Measurements from ENCODE around the gene GTPBP10. TPM values are rescaled to one million over a fixed set of nuclear protein-coding genes. Genes with fewer than 3 reads are reported as not detected.
A peak's percentile ranks its signal among the peaks of the same experiment; 100 is the strongest.
"Not testable (repeated sequence)": the region's sequence is repeated elsewhere in the genome, so short reads cannot be mapped to it uniquely, and the experiment has no call there.

The GTPBP10 gene
- total RNA-seq, 2 experiments from 2014 or later = 26.6 to 29.1 TPM

DNA sequence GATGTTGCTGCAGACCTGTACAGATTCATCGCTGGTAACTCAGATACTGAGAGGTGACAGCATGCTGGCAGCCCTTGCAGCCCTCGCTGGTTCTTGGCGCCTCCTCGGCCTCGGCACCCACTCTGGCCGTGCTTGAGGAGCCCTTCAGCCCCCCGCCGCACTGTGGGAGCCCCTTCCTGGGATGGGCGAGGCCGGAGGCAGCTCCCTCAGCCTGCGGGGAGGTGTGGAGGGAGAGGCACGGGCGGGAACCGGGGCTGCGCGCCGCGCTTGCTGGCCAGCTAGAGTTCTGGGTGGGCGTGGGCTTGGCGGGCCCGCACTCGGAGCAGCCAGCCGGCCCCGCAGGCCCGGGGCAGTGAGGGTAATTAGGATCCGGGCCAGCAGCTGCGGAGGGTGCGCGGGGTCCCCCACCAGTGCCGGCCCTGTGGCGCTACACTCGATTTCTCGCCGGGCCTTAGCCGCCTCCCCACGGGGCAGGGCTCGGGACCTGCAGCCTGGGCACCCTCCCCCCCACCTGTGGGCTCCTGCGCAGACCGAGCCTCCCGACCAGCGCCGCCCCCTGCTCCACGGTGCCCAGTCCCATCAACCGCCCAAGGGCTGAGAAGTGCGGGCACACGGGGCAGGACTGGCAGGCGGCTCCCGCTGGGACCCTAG lies 12.2 kb upstream of the GTPBP10 start:
- Mint-ChIP-seq H3K36me3 (no peaks in the 10 kb centered on the region), H3K27ac (no peak overlapping the region), H3K4me3 (no peak overlapping the region), H3K27me3 (peaks cover 8% of the 10 kb centered on the region), H3K9me3 (ENCODE audit: low read depth) (no peaks in the 10 kb centered on the region), H3K4me1 (no peaks in the 10 kb centered on the region)
- CTCF ChIA-PET = no interaction called here
- DNase-seq (no peak), ATAC-seq (no peak)

DNA sequence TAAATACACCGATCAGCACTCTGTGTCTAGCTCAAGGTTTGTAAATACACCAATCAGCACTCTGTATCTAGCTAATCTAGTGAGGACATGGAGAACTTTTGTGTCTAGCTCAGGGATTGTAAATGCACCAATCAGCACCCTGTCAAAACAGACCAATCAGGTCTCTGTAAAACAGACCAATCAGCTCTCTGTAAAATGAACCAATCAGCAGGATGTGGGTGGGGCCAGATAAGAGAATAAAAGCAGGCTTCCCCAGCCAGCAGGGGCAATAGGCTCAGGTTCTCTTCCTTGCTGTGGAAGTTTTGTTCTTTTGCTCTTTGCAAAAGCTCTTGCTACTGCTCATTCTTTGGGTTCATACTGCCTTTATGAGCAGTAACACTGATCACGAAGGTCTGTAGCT lies 11.6 kb upstream of the GTPBP10 start:
- ATAC-seq; CTCF ChIA-PET; H3K27ac Mint-ChIP-seq; H3K27me3 Mint-ChIP-seq; DNase-seq; H3K9me3 Mint-ChIP-seq (ENCODE audit: low read depth); H3K36me3 Mint-ChIP-seq; H3K4me1 Mint-ChIP-seq; H3K4me3 Mint-ChIP-seq: not testable (repeated sequence)

DNA sequence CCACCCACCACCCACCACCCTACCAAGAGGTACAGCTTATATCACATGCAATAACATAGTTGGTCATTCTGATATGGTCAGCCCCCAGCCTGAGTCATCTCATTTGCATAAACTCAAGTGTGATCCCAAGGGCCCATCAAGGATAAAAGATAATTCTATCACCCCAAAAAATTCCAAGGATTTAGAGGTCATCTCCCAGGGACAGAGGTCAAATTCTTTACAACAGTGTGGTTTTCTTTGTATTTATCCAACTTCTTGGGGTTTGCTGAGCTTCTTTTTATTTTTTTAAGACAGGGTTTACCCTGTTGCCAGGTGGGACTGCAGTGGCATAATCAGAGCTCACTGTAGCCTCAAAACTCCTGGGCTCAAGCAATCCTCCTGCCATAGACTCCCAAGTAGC lies 9.4 kb upstream of the GTPBP10 start:
- no peak overlapping the region for H3K27ac Mint-ChIP-seq
- CTCF ChIA-PET = interaction anchor here (1.2 kb wide), 1 partner anchor 9 kb away, joined by 5 read pairs; the partner anchor contains the start of gene GTPBP10
- no peak for ATAC-seq
- H3K4me3 Mint-ChIP-seq = no peak overlapping the region
- no peaks in the 10 kb centered on the region for H3K9me3 Mint-ChIP-seq (ENCODE audit: low read depth)
- H3K27me3 Mint-ChIP-seq = peaks cover 5% of the 10 kb centered on the region
- no peaks in the 10 kb centered on the region for H3K36me3 Mint-ChIP-seq
- no peak for DNase-seq
- H3K4me1 Mint-ChIP-seq = no peaks in the 10 kb centered on the region

DNA sequence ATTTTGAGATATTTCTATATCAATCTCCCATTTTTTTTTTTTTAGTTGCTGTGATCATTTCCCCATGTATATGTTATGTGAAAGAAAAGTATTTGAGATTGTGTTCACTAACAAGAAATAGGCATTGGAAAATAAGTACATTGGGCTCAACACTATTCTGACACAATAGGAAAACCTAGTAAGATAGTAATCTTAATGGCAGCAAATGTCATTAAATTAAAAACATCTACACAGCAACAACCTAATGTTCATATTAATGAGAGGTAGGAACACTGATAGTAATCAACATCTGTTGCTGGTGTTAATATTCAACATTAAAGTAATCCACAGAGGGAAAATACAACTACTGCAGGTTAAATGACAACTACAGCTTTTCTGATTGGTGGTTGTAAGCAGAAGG lies 1.5 kb upstream of the GTPBP10 start:
- CTCF ChIA-PET = interaction anchor here (2.3 kb wide), 1 partner anchor 83 kb away, joined by 11 read pairs; no protein-coding TSS in a partner anchor
- Mint-ChIP-seq H3K27ac (no peak overlapping the region), H3K4me3 (peak overlapping the region; percentile 94)

DNA sequence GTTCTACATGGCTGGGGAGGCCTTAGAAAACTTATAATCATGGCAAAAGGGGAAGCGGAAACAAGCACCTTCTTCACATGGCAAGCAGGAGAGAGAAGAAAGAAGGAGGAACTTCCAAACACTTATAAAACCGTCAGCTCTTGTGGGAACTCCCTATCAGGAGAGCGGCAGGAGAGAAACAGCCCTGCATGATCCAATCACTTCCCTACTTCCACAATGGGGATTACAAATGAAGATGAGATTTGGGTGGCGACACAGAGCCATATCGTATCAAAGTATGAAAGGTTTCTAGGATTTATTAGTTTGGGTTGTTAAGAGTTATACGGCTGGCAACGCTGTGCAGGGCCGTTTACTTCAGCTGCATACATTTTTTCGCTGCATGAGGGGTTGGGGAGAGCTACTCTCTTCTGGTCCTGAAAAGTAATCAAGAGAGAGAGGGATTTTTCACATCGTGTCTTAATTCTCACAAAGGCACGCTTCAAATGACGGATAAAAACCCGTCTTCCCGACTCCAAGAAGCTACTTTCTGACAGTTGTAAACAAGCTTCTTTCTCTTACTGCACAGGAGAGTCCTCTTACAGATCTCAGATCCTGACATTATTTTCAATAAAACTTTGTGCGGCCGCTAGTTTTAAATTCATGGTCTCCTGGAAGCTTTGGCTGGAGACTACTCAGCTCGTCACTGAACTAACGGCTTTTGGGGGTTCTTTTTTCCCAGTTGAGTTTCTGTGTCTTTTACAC lies 751 bp upstream of the GTPBP10 start:
- CTCF ChIA-PET = interaction anchor here (0.7 to 2.3 kb wide), 9 partner anchors 8 to 192 kb away, joined by 3 to 11 read pairs (median 3); partner anchors contain the start of genes FAM237B and STEAP1
- H3K27me3 Mint-ChIP-seq = no peaks in the 10 kb centered on the region
- H3K9me3 Mint-ChIP-seq (ENCODE audit: low read depth) = no peaks in the 10 kb centered on the region
- peaks cover 21% of the 10 kb centered on the region for H3K36me3 Mint-ChIP-seq
- DNase-seq (no peak), ATAC-seq (peak; percentile 2)
- peak overlapping the region; percentile 98 for H3K27ac Mint-ChIP-seq
- peak overlapping the region; percentile 94 for H3K4me3 Mint-ChIP-seq
- peaks cover 29% of the 10 kb centered on the region for H3K4me1 Mint-ChIP-seq

More for the DNA sequence above, 1.5 kb upstream of the GTPBP10 start:
- H3K4me1 Mint-ChIP-seq = peaks cover 28% of the 10 kb centered on the region
- DNase-seq = no peak
- H3K27me3 Mint-ChIP-seq = no peaks in the 10 kb centered on the region
- H3K9me3 Mint-ChIP-seq (ENCODE audit: low read depth) = no peaks in the 10 kb centered on the region
- peaks cover 15% of the 10 kb centered on the region for H3K36me3 Mint-ChIP-seq
- no peak for ATAC-seq

DNA sequence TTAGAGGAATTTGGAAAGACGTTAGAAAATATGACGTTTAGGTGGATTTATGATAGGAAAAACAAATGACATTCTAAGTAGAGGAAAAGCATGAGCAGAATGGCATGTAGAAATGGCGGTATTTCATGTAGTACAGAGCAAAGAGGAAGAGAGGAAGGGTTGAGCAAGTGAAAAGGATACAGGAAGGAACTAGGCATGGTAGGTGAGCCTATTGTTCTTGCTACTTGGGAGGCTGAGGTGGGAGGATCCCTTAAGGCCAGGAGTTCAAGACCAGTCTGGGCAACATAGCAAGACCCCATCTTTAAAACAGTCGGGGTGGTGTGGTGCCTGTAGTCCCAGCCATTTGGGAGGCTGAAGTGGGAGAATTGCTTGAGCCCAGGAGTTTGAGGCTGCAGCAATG lies 1.2 kb downstream of the GTPBP10 start:
- DNase-seq = no peak
- Mint-ChIP-seq H3K4me1 (peaks cover 31% of the 10 kb centered on the region), H3K27me3 (no peaks in the 10 kb centered on the region), H3K9me3 (ENCODE audit: low read depth) (no peaks in the 10 kb centered on the region), H3K27ac (peak overlapping the region; percentile 98), H3K36me3 (peaks cover 29% of the 10 kb centered on the region), H3K4me3 (peak overlapping the region; percentile 94)
- no peak for ATAC-seq
- CTCF ChIA-PET = no interaction called here

DNA sequence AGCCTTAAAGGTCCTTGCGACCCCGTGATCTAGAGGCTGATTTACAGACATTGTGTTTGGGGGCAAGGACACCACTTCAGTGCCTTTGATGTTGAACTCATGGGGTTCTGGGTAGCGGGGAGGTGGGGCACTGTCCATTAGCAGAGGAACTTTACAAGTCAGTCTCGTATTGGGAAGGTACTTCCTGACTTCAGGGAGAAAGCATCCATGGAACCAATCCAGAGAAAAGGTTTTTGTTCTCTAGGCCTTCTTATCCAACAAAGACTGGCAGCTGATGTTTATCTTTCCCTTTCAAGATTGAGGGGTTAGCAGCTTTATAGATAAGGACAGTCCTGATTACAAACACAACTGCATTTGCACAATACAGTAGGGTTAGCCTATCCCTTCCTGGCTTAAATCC lies 2.8 kb downstream of the GTPBP10 start:
- peaks cover 31% of the 10 kb centered on the region for H3K4me1 Mint-ChIP-seq
- H3K9me3 Mint-ChIP-seq (ENCODE audit: low read depth) = no peaks in the 10 kb centered on the region
- DNase-seq (no peak), ATAC-seq (no peak)
- H3K27me3 Mint-ChIP-seq = no peaks in the 10 kb centered on the region
- H3K27ac Mint-ChIP-seq = no peak overlapping the region
- no peak overlapping the region for H3K4me3 Mint-ChIP-seq
- CTCF ChIA-PET = no interaction called here
- peaks cover 39% of the 10 kb centered on the region for H3K36me3 Mint-ChIP-seq

DNA sequence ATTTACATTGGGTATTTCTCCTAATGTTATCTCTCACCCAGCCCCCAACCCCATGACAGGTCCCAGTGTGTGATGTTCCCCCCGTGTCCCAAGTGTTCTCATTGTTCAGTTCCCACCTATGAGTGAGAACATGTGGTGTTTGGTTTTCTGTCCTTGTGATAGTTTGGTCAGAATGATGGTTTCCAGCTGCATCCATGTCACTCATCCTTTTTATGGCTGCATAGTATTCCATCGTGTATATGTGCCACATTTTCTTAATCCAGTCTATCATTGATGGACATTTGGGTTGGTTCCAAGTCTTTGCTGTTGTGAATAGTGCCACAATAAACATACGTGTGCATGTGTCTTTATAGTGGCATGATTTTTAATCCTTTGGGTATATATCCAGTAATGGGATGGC lies 3.5 kb downstream of the GTPBP10 start:
- ATAC-seq; H3K27ac Mint-ChIP-seq; H3K27me3 Mint-ChIP-seq; DNase-seq; H3K9me3 Mint-ChIP-seq (ENCODE audit: low read depth); H3K4me3 Mint-ChIP-seq; CTCF ChIA-PET: not testable (repeated sequence)
- H3K36me3 Mint-ChIP-seq = peaks cover 43% of the 10 kb centered on the region
- H3K4me1 Mint-ChIP-seq = peaks cover 30% of the 10 kb centered on the region

DNA sequence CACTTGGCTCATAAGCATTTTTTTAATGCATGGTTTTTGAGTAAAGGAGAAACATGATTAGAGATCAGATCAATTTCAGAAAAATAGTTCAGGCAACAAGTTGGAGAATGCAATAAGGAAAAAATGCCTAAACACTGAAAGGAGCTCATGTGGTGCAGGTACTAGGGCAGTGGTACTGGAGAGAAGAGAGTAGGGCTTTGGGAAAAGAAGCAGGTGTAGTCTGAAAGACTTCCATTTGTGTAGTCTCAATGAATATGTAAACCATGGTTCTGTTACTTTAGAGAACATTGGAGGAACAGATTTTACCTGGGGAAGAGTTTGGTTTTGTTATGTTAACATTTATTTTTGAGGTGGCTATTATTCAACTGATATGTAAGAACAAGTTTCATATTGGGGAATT lies 5.5 kb downstream of the GTPBP10 start:
- Mint-ChIP-seq H3K36me3 (peaks cover 61% of the 10 kb centered on the region), H3K4me1 (peaks cover 15% of the 10 kb centered on the region), H3K4me3 (no peak overlapping the region), H3K27me3 (no peaks in the 10 kb centered on the region), H3K9me3 (ENCODE audit: low read depth) (peaks cover 7% of the 10 kb centered on the region), H3K27ac (no peak overlapping the region)
- no peak for DNase-seq
- CTCF ChIA-PET = no interaction called here
- no peak for ATAC-seq

DNA sequence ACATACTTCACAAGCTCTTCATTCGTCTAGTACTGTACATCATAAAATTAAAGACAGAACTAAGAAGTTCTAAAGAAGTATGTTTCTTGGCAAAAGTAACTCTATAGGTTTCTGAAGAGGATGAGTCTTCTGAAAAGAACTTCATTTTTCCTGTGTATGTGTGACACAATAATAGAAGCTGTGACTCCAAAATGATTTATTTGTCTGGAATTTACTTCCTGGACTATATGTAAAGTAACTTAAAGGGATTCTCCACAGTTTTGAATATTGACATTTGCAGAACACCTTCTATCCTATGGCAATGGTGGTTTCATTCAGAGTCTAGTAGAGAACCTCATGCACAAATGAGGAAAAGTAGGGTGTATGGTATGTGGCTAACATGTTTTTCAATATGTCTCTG lies 36.9 kb downstream of the GTPBP10 start:
- no peak for ATAC-seq
- H3K4me1 Mint-ChIP-seq = no peaks in the 10 kb centered on the region
- CTCF ChIA-PET = no interaction called here

DNA sequence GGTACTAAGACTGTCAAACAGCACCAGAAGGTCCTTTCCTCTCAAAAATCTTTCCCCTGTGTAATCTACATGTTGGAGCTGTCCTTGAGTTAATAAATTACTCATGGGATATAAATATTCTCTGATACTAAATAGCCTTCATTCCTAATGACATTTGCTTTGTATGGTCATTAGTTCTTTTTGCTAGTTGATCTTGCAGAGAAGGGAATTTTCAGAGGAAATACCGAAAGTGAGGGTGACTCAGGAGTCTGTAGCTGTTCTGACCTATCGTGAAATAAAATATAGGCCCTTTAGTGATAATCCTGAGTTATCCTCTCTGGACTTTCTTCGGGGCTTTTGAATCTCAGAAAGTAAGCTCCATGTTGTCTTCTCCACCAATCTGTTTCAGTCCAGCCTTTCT lies 37.3 kb downstream of the GTPBP10 start:
- no peak overlapping the region for H3K27ac Mint-ChIP-seq
- peaks cover 60% of the 10 kb centered on the region for H3K36me3 Mint-ChIP-seq
- H3K4me1 Mint-ChIP-seq = no peaks in the 10 kb centered on the region
- no peak overlapping the region for H3K4me3 Mint-ChIP-seq
- DNase-seq = no peak
- no peaks in the 10 kb centered on the region for H3K9me3 Mint-ChIP-seq (ENCODE audit: low read depth)
- ATAC-seq = no peak
- CTCF ChIA-PET = no interaction called here
- H3K27me3 Mint-ChIP-seq = no peaks in the 10 kb centered on the region

More for the DNA sequence above, 36.9 kb downstream of the GTPBP10 start:
- Mint-ChIP-seq H3K27ac (no peak overlapping the region), H3K4me3 (no peak overlapping the region), H3K36me3 (peaks cover 62% of the 10 kb centered on the region), H3K9me3 (ENCODE audit: low read depth) (no peaks in the 10 kb centered on the region), H3K27me3 (no peaks in the 10 kb centered on the region)
- no peak for DNase-seq

DNA sequence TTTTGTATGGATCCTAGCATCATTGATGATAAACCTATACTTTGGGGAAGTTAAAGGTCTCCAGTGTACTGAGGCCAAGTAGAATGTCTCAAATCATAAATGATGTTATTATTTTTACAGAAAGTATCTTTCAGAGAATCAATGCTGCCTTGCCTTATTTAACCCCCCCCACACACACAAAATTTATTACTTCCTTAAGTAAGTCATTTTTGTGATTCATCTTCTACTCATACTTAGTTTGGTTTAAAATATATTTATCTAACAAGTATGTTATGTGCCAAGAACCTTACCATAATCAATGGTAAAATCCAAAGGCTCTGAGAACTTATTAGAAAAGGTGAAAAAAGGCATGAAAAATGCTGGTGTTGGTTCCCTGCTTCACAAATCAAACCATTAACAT lies 37.9 kb downstream of the GTPBP10 start:
- DNase-seq = no peak
- no peak for ATAC-seq
- Mint-ChIP-seq H3K4me3 (no peak overlapping the region), H3K4me1 (no peaks in the 10 kb centered on the region), H3K27ac (no peak overlapping the region), H3K9me3 (ENCODE audit: low read depth) (no peaks in the 10 kb centered on the region), H3K36me3 (peaks cover 57% of the 10 kb centered on the region), H3K27me3 (no peaks in the 10 kb centered on the region)
- CTCF ChIA-PET = no interaction called here

DNA sequence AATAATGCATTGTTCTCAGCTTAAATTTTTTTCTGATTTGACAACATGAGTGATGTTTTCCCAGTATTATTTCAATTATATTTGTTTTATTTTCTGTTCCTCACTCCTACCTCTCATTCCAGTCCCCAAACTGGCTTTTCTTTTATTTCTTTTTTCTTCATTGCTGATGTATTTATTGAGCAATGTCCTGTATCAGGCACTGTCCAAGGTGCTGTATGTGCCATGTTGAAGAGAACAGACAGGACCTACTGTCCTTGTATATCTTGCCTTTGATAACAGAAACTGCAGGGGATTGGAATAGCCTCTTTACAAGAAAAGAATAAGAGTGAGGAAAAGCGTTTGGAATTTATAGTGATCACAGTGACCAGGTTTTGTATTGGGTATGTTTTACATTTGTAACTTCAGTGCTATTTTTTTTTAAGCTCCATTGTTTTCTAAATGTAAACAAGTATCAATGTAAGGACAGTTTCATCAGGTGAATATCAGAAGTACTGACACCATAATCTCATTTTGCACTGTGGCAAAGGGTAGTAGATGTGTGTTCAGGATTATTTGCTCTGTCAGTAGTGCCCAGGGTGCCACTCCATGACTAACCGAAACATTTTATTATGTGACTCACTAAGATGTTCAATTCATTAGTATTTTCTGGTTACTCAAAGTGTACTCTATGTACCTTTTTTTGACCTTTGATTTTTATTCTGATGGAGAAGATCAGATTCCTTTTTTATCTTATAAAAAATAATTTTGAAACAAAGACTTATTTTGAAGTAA lies 41.1 kb downstream of the GTPBP10 start:
- Mint-ChIP-seq H3K9me3 (ENCODE audit: low read depth) (no peaks in the 10 kb centered on the region), H3K4me3 (no peak overlapping the region), H3K36me3 (peaks cover 35% of the 10 kb centered on the region), H3K27me3 (no peaks in the 10 kb centered on the region), H3K27ac (no peak overlapping the region), H3K4me1 (no peaks in the 10 kb centered on the region)
- ATAC-seq (no peak), DNase-seq (no peak)
- CTCF ChIA-PET = no interaction called here
